Large intestine (tissue), 3 donors: ENCODE results near the gene GCNT1. TPM values are rescaled to one million over a fixed set of nuclear protein-coding genes. Genes with fewer than 3 reads are reported as not detected.

Source experiments
- DNase-seq, 2 donors: peaks; one replicate each; pipeline versions ENCODE4 v3.0.0 to v3.0.0-alpha.2; 2013
- H3K27ac ChIP-seq: one replicate; pipeline ENCODE4 v1.5.1; 2013; ENCODE audit warnings: low read length
- H3K27me3 ChIP-seq: 2 replicates; pipeline ENCODE4 v1.6.1; 2013; ENCODE audit warnings: low read length; ENCODE audit not compliant: control insufficient read depth, insufficient read depth
- H3K36me3 ChIP-seq: 2 replicates; pipeline ENCODE4 v1.6.1; 2013; ENCODE audit warnings: low read length; ENCODE audit not compliant: control insufficient read depth, insufficient read depth
- H3K4me1 ChIP-seq: one replicate; pipeline ENCODE4 v1.6.1; 2013; ENCODE audit warnings: low read length; ENCODE audit not compliant: control insufficient read depth, insufficient read depth
- H3K4me3 ChIP-seq: one replicate; pipeline ENCODE4 v1.5.1; 2013; ENCODE audit warnings: low read length
- H3K9me3 ChIP-seq: one replicate; pipeline ENCODE4 v1.6.1; 2013; ENCODE audit warnings: mild to moderate bottlenecking, low read depth, low read length, moderate library complexity; ENCODE audit not compliant: control insufficient read depth
- WGBS: methylation state at CpG from one replicate; pipeline ENCODE4 v1.1.5; 2013; ENCODE audit warnings: low lambda C conversion rate; ENCODE audit not compliant: insufficient coverage; 5-methylcytosine and 5-hydroxymethylcytosine counted together
- polyA plus RNA-seq: library from polyadenylated mRNA; unstranded; fragments of 120-200 nt; gene quantifications from one replicate; pipeline ENCODE4 v1.2.1, GENCODE V29; 2013

The GCNT1 gene
- polyA plus RNA-seq, 1 donor = 108 TPM

DNA sequence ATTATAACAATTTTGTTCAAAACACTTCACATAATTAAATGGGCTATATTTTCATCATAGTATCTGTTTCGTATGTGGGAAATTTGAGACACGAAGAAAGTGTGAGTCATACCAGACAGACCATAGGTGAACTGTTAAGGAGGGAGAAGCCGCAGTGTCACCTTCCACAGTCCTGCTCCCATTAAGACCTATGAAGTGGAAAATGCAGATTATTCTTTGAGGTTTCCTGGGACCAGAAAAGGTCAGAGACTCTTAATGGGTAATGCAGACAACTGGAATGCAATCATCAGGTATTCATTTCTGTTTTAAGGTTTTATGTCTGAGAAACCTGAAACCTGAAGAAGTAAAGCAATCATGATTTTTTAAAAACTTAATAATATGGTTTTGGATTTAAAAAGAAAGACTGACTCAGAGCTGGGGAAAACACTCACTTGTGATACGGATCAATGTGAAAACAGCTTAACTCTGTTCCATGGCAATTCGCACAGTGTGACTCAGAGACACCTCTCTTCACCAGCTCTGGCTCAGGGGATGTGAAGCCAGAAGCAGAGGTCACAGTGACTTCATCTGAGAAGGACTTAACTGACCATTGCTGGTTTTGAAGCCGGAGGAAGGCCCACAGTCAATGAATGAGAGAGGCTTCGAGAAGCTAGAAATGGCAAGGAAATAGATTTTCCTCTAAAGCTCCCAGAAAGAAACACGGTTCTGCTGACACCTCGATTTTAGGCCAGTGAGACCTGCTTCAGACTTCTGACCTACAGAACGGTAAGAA lies 17.2 kb upstream of the GCNT1 start:
- H3K27ac ChIP-seq = no peak overlapping the region
- H3K36me3 ChIP-seq = no peaks in the 10 kb centered on the region
- no peak overlapping the region for H3K4me3 ChIP-seq
- H3K9me3 ChIP-seq = no peaks in the 10 kb centered on the region
- DNase-seq = no peak
- H3K4me1 ChIP-seq = no peaks in the 10 kb centered on the region
- H3K27me3 ChIP-seq = no peaks in the 10 kb centered on the region
- 100% methylated on average over 1 of the region's 10 CpGs for WGBS

DNA sequence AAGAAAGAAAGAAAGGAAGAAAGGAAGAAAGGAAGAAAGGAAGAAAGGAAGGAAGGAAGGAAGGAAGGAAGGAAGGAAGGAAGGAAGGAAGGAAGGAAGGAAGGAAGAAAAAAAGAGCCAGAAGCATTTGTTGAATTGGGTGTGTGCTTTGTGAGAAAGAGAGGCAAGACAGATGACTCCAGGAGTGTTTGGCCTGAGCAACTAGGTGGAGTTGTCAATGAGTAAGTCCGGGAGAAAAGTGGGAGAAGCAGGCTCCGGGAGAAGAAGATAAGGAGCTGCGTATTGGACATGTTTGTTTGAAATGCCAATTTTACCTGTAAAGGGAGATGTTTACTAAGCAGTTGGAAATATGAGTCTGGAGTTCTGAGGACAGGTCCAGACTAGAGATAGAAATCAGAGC lies 15.1 kb upstream of the GCNT1 start:
- no peaks in the 10 kb centered on the region for H3K36me3 ChIP-seq
- no peak for DNase-seq
- 84% methylated on average over 3 of the region's 3 CpGs for WGBS
- H3K27ac ChIP-seq = no peak overlapping the region
- H3K27me3 ChIP-seq = no peaks in the 10 kb centered on the region
- no peaks in the 10 kb centered on the region for H3K9me3 ChIP-seq
- no peak overlapping the region for H3K4me3 ChIP-seq
- peaks cover 3% of the 10 kb centered on the region for H3K4me1 ChIP-seq

DNA sequence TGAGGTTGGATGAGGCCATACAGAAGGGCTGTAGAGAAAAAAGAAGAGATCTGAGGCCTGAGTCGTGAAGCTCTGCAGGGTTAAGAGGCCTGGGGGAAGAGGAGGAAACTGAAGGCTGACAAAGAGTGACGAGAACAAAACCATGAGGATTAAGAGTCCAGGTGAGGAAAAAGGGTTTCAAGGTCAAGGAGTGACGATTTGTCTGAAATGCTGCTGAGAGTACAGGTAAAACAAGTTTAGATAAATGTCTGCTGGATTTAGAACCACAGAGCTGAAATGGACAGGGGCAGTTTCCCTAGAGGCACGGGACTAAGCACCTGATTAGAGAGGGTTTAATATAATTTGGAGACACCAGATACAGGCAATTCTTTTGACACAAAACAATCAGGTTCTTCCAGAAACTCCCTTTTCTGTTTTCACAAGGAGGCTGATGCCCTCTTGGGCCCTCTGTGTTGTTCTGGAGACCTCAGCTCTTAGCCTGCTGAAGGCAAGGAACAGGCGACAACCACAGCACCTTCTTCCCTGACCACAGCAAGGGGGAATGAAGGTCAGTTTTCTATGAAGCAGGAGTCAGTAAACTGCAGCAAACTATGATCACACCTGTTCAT lies 14.6 kb upstream of the GCNT1 start:
- no peak overlapping the region for H3K27ac ChIP-seq
- 54% methylated on average over 2 of the region's 5 CpGs for WGBS
- peak in 1 of 2 donors; percentile 5 for DNase-seq
- peaks cover 3% of the 10 kb centered on the region for H3K4me1 ChIP-seq
- no peak overlapping the region for H3K4me3 ChIP-seq
- H3K9me3 ChIP-seq = no peaks in the 10 kb centered on the region
- H3K36me3 ChIP-seq = no peaks in the 10 kb centered on the region
- H3K27me3 ChIP-seq = no peaks in the 10 kb centered on the region

DNA sequence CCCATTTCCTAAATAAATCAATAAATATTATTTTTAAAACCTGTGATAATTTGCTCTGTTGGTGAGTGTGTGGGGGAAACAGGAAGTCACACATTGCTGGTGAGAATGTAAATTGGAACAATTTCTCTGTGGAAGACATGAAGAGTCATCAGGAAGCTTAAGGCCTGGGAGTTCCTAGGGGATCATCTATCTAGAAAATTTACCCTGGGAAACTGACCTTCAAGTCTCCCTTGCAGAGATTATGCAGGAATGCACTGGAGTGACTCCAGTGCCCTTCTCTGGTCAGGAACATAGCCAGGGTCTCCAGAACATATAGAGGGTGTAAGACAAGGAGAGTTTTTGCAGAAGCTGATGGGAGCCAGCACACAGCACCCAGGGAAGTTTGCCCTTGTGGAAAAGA lies 13.0 kb upstream of the GCNT1 start:
- no peak overlapping the region for H3K27ac ChIP-seq
- H3K36me3 ChIP-seq = no peaks in the 10 kb centered on the region
- H3K4me1 ChIP-seq = peaks cover 3% of the 10 kb centered on the region

DNA sequence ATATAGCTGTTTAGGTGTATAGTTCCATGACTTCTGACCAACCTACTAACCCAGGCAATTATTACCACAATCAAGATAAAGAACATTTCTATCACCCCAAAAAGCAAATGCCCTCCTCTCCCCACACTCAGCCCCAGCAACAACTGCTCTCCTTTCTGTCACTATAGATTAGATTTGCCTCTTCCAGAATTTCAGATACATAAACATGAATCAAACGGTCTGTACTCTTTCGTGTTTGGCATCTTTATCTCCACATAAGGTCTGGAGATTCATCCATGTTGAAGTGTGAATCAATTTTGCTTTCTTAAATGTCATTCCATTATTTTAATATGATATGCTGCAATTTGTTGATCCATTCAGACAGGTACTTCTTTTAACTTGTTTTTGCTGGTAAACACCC lies 10.5 kb upstream of the GCNT1 start:
- H3K27ac ChIP-seq = no peak overlapping the region
- WGBS = no CpG with 5 or more reads among the region's 2 CpGs
- H3K27me3 ChIP-seq = no peaks in the 10 kb centered on the region
- H3K4me3 ChIP-seq = no peak overlapping the region
- DNase-seq = no peak
- peaks cover 3% of the 10 kb centered on the region for H3K4me1 ChIP-seq
- no peaks in the 10 kb centered on the region for H3K9me3 ChIP-seq
- no peaks in the 10 kb centered on the region for H3K36me3 ChIP-seq

More for the DNA sequence above, 13.0 kb upstream of the GCNT1 start:
- Histone ChIP-seq H3K9me3 (no peaks in the 10 kb centered on the region), H3K27me3 (no peaks in the 10 kb centered on the region), H3K4me3 (no peak overlapping the region)
- no peak for DNase-seq

DNA sequence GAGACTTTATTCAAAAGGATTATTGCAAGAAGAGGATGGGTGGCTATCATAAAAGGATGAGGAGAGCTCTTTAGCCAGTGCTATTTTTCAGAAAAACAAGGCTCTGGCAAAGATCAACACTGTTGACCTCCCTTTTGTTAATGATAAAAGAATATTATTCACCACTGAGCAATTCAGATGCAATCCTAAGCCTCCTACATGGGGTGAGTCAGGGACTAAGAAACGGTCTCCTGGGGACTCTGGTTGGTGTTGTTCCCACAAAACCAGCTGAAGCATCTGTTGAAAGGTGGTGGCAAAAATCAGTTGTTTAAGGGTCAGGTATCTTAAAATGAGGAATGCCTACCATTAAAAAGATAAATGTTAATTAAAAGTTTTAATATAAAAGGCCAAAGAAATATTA lies 7.7 kb upstream of the GCNT1 start:
- no CpG with 5 or more reads among the region's 1 CpG for WGBS
- no peak for DNase-seq
- H3K27me3 ChIP-seq = no peaks in the 10 kb centered on the region
- H3K4me3 ChIP-seq = no peak overlapping the region
- no peak overlapping the region for H3K27ac ChIP-seq
- H3K9me3 ChIP-seq = no peaks in the 10 kb centered on the region
- no peaks in the 10 kb centered on the region for H3K36me3 ChIP-seq
- peaks cover 8% of the 10 kb centered on the region for H3K4me1 ChIP-seq

DNA sequence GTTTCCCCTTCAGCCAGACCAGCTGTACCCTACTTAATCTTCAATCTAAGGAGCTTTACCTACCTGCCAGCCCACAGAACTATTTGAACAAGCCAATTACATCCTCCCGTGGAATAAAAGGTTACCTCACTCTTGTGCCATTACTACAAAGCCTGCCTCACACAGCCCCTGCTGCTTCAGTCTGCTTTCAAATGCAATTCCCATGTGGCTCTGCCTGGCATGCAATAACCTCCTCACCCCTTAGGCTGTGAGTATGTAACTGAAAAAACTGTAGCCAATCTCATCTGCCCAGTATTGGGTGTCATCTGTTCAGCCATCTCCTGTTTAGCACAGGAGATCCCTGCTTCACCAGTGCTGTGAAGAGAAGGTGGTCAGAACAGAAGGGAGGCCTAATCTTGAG lies 6.1 kb upstream of the GCNT1 start:
- H3K4me1 ChIP-seq = peaks cover 12% of the 10 kb centered on the region
- no peak for DNase-seq
- no CpG with 5 or more reads among the region's 1 CpG for WGBS
- no peak overlapping the region for H3K4me3 ChIP-seq
- no peaks in the 10 kb centered on the region for H3K9me3 ChIP-seq
- no peak overlapping the region for H3K27ac ChIP-seq
- H3K36me3 ChIP-seq = no peaks in the 10 kb centered on the region
- H3K27me3 ChIP-seq = no peaks in the 10 kb centered on the region

DNA sequence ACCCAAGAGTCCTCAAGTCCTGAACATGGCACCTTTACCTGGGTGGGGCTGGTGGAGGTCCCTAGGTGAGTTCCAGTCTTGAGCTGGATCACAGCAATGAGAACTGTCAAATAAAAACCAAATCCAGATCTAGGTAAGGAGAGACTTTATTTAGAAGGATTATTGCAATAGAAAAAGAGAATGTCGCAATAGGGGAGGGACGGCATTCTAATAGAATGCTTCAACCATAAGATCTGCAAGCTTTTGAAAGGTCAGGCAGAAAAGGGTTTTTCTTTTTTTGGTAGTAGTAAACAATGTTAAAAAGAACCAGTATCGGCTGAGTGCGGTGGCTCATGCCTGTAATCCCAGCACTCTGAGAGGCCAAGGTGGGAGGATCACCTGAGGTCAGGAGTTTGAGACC lies 5.2 kb upstream of the GCNT1 start:
- WGBS = no CpG with 5 or more reads among the region's 4 CpGs
- Histone ChIP-seq H3K27me3 (no peaks in the 10 kb centered on the region), H3K4me3 (no peak overlapping the region), H3K4me1 (peaks cover 12% of the 10 kb centered on the region), H3K27ac (no peak overlapping the region), H3K9me3 (no peaks in the 10 kb centered on the region), H3K36me3 (no peaks in the 10 kb centered on the region)
- no peak for DNase-seq

DNA sequence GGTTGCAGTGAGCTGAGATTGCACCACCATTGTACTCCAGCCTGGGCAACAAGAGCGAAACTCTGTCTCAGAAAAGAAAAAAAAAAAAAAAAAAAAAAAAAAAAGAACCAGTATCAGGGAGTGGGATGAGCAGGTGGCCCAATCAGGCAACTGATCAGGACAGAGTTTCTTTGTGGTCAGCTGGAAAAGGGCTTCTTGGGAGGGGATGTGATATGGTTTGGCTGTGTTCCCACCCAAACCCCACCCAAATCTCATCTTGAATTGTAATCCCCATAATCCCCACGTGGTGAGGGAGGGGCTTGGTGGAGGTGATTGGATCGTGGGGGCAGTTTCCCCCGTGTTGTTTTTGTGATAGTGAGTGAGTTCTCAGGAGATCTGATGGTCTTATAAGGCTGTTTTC lies 4.7 kb upstream of the GCNT1 start:
- Histone ChIP-seq H3K27ac (no peak overlapping the region), H3K36me3 (no peaks in the 10 kb centered on the region), H3K4me1 (peaks cover 12% of the 10 kb centered on the region), H3K9me3 (no peaks in the 10 kb centered on the region), H3K27me3 (no peaks in the 10 kb centered on the region), H3K4me3 (no peak overlapping the region)
- DNase-seq = no peak
- no CpG with 5 or more reads among the region's 4 CpGs for WGBS

DNA sequence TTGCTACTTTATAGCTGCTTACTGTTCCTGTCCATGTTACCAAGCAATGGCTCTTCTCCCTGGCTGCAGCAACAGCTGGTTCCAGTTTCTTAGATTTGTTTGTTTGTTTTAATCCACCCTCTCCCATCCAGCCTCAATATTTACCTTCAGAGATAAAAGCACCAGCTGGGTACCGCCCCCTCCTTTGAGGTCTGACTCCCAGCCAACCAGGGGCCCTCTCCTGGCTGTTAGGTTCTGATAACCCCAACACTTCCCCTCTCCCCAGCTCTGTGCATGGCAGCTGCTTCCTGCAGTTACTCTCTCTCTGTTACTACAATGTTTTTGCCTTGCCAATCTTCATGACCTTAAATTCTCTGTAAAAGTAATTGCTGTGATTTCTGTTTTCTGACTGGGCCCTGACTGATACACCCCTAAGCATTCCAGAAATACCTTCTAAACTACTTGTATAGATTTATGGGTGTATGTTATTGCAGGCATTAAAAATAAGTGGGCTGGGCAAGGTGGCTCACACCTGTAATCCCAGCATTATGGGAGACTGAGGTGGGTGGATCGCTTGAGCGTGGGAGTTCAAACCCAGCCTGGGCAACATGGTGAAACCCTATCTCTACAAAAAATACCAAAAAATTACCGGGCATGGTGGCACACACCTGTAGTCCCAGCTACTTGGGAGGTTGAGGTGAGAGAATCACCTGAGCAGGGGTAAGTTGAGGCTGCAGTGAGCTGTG lies 2.6 kb upstream of the GCNT1 start:
- H3K36me3 ChIP-seq = no peaks in the 10 kb centered on the region
- DNase-seq = peak; percentile 75 to 92
- H3K27me3 ChIP-seq = no peaks in the 10 kb centered on the region
- no CpG with 5 or more reads among the region's 4 CpGs for WGBS
- H3K4me3 ChIP-seq = no peak overlapping the region
- peak overlapping the region; percentile 49 for H3K27ac ChIP-seq
- no peaks in the 10 kb centered on the region for H3K9me3 ChIP-seq
- H3K4me1 ChIP-seq = peaks cover 12% of the 10 kb centered on the region
